ENCODE results near the gene LUZP4. TPM values are rescaled to one million over a fixed set of nuclear protein-coding genes. Genes with fewer than 3 reads are reported as not detected.

Gene LUZP4
- total and polyA plus RNA-seq, 2 of the 13 experiments (the other 11 are each of a cell fraction or from before 2014, with no cell fraction given), result not detected

GRCh38 chrX:115257711-115258110, 31.8 kb upstream of the LUZP4 start:
- Histone ChIP-seq H3K4me1 (ENCODE audit: insufficient read depth, low read length) (no peaks in the 10 kb centered on the region), H2AFZ (ENCODE audit: low read length) (no peak overlapping the region), H3K9me3 (ENCODE audit: low read length) (no peaks in the 10 kb centered on the region), H3K4me2 (ENCODE audit: low read depth, low read length) (no peak overlapping the region), H3K27me3 (ENCODE audit: control insufficient read depth in 1 of 2, insufficient read depth in 2 of 2, low read length in 2 of 2) (no peaks in the 10 kb centered on the region), H3K27ac (ENCODE audit: extremely low read length, insufficient read depth, low read length) (no peak overlapping the region), H4K20me1 (ENCODE audit: insufficient read depth, low read length) (no peaks in the 10 kb centered on the region), H3K4me3 (replicated peaks in 1 of 3; ENCODE audit: insufficient read depth in 1 of 3, low read depth in 2 of 3, low read length in 3 of 3) (no peak overlapping the region), H3K9ac (ENCODE audit: insufficient read depth, low read depth, low read length) (no peak overlapping the region), H3K36me3 (replicated peaks in 1 of 2; ENCODE audit: control insufficient read depth in 1 of 2, insufficient read depth in 2 of 2, low read length in 2 of 2) (no peaks in the 10 kb centered on the region), H3K79me2 (ENCODE audit: insufficient read depth, low read length) (no peaks in the 10 kb centered on the region)
- no peak for TF ChIP-seq CENPT (CRISPR knock-in tag; IDR thresholded peaks at IDR 0.05; ENCODE audit: low read depth)
- TF ChIP-seq KLF9 (CRISPR knock-in tag; IDR thresholded peaks at IDR 0.05; ENCODE audit: low read depth), result no peak
- no peak for TF ChIP-seq ZUFSP (CRISPR knock-in tag; IDR thresholded peaks at IDR 0.05; ENCODE audit: borderline replicate concordance)
- TF ChIP-seq ZNF446 (CRISPR knock-in tag; IDR thresholded peaks at IDR 0.05), result no peak
- TF ChIP-seq ZNF503 (CRISPR knock-in tag; IDR thresholded peaks at IDR 0.05), result no peak
- no peak for TF ChIP-seq CENPBD1 (CRISPR knock-in tag; IDR thresholded peaks at IDR 0.05; ENCODE audit: borderline replicate concordance, low read depth)
- no peak for TF ChIP-seq ZNF841 (CRISPR knock-in tag; IDR thresholded peaks at IDR 0.05; ENCODE audit: borderline replicate concordance)
- no peak for FAIRE-seq
- ATAC-seq, result no peak
- in situ Hi-C loops (cut with HindIII; ENCODE audit: extremely low pct_ligation_motif_present, low pct_unique_long_range_greater_than_20kb), result no loop called here
- ChIA-PET CTCF (ENCODE audit: low intra/inter-chr PET ratio, low total read pairs) (no interaction called here), POLR2A (no interaction called here)
- DNase-seq (ENCODE audit: low spot score), result no peak
- intact Hi-C loops (cut with micrococcal nuclease; ENCODE audit: unreplicated experiment), result no loop called here
- no TSS peak for BruUV-seq (replicated peaks)
